ENCODE measurements around the gene BRD7.

The BRD7 gene

DNA sequence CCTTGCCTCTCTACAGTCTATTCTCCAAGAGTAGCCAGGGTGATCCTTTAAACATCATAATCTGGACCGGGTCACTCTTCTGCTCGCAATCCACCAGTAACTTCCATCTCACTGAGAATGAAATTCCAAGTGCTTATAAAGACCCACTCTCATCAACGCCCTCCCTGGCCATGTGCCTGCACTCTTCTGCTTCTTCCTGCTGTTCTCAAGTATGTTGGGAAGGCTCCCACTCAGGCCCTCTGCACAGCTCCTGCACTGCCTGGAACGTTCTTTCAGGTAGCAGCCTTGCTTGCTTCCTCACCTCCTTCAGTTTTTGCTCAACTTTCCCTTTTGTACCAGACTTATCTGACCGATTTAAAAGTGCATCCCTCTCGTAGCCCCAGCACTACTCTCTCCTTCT lies 44.4 kb downstream of the BRD7 start:
- no peak for DNase-seq (ENCODE audit: insufficient read length, low spot score)
- FAIRE-seq, result no peak

DNA sequence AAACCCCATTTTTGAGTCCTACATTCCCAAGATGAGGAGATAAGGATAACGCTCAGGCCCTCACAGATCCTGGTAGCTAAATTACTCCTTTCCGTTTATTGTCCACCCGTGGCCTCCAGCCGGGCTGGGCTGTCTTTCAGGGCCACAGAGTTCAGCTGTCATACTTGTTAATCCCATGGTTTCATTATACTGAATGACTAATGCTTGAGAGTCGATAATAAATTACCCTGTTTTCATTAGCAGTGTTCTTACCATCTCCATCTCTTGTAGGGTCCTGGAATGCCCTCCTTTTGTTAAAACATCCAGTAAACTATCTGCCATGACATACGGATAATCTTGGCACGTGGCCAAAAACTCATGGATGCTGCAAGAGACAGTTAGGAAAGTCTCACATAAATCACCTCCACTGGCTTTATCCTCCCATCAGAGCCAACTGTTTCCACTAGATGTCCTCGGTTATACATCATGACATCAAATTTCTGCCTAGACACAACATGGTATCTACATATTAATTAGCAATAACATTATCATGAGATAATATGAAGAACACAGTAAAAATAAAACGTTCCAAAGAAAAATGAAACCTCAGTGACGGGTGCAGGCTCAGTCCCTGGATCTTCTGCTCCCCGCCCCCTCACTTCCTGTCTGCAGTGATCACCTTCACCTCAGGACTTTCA lies 45.3 kb downstream of the BRD7 start:
- no peak for FAIRE-seq

GRCh38 chr16:50322333-50322732 lies 46.5 kb downstream of the BRD7 start:
- no peak for FAIRE-seq

More for the DNA sequence above, 45.3 kb downstream of the BRD7 start:
- no peak for DNase-seq (ENCODE audit: insufficient read length, low spot score)

DNA sequence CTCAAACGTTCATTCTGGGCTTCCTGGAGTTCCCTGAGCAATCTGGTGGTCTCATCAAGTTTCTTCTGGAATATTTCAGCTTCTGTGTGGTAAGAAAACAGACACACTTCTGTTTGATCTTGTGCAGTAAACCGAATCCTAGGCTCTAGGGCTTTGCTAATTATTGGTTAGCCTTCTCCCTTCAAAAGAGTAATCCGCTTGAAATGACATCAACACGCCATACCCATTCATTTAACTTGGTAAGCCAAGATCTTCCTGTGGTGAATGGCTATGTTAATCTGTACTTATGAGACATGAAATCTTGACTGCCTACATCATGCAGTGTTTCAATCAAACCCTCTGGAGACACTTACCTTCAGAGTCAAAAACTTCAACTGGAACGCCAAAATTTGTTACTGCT lies 48.5 kb downstream of the BRD7 start:
- DNase-seq (ENCODE audit: insufficient read length, low spot score), result no peak
- no peak for FAIRE-seq

More at GRCh38 chr16:50322333-50322732, 46.5 kb downstream of the BRD7 start:
- DNase-seq (ENCODE audit: insufficient read length, low spot score), result no peak

DNA sequence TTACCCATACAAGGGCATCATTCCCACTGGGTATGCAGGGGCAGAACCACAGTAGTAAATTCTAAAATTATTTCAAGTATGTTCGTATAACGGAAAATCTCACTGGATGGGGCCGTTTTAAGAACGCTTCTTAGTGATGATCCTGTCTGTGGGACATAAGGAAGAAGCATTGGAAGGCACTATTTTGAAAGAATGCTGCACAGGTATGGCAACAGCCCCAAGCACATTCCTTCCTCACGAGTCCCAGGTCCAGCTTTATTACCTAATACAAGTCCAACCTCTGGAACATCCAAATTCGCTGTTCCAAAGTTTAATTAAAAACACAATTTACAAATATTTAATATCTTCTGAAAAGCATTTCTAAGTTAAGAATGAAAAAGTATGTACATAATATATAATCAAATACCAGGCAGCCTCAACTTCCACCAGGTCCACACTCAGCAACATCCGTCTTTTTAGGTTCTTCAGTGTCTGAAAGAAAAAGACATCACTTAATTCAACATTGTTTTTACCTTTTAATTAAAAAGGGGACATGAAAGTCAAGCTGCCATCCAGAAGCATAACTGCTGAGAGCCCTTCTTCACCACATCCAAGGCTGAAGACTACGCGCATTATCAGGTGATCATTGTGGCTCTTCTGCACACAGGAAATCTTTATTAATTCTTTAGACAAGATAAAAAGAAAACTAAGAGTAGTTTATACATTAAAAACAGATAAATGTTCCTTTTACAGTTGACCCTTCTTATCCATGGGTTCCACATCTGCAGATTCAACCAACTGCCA lies 49.8 kb downstream of the BRD7 start:
- FAIRE-seq, result no peak

GRCh38 chr16:50316848-50317630 lies 51.7 kb downstream of the BRD7 start:
- DNase-seq (ENCODE audit: insufficient read length, low spot score) (no peak), FAIRE-seq (no peak)

More for the DNA sequence above, 49.8 kb downstream of the BRD7 start:
- DNase-seq (ENCODE audit: insufficient read length, low spot score), result no peak

GRCh38 chr16:50316102-50316847 lies 52.5 kb downstream of the BRD7 start:
- DNase-seq (ENCODE audit: insufficient read length, low spot score) (no peak), FAIRE-seq (no peak)

GRCh38 chr16:50315346-50315997 lies 53.3 kb downstream of the BRD7 start:
- FAIRE-seq, result no peak

GRCh38 chr16:50314665-50315064 lies 54.1 kb downstream of the BRD7 start:
- FAIRE-seq (no peak), DNase-seq (ENCODE audit: insufficient read length, low spot score) (no peak)

More at GRCh38 chr16:50315346-50315997, 53.3 kb downstream of the BRD7 start:
- DNase-seq (ENCODE audit: insufficient read length, low spot score), result no peak

- DNase-seq (ENCODE audit: insufficient read length, low spot score) (no peak), FAIRE-seq (no peak)
Observed at GRCh38 chr16:50313596-50314478, 55.0 kb downstream of the BRD7 start.

- DNase-seq (ENCODE audit: insufficient read length, low spot score) (no peak), FAIRE-seq (no peak)
Observed at GRCh38 chr16:50311891-50312501, 56.8 kb downstream of the BRD7 start.

GRCh38 chr16:50311134-50311528 lies 57.7 kb downstream of the BRD7 start:
- FAIRE-seq (no peak), DNase-seq (ENCODE audit: insufficient read length, low spot score) (no peak)

DNA sequence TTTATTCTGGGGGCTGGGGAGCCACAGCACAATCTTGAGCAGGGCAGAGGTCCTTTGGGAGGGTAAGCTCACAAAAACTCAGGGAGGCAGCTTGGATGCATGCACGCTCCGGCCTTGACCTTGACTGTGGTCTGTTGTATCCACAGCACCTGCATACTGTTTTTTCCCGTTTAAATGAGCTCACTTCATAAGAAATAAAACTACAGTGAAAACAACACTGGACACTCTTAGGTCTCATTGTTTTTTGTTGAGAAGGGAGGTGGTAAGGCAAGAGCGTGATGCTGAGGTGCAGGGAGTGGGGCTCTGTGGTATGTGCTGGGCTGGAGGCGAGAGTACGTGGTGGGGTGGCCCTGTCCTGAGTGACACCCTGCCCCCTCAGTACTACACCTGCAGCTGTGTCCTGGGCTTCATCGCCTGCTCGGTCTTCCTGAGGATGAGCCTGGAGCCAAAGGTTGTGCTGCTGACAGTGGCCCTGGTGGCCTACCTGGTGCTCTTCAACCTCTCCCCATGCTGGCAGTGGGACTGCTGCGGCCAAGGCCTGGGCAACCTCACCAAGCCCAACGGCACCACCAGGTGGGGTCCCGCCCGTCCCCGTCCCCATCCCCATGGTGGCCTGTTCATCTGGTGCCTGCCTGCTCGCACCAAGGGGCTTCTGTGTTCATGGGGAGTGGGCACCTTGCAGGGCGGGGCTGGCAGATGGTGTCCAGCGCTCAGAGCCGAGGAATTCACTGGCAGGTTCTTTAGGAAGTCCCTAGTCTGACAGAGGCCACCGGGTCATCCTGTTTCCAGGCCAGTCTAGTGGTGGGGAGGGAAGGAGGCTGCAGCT lies 58.3 kb downstream of the BRD7 start:
- FAIRE-seq (no peak), DNase-seq (ENCODE audit: insufficient read length, low spot score) (no peak)

DNA sequence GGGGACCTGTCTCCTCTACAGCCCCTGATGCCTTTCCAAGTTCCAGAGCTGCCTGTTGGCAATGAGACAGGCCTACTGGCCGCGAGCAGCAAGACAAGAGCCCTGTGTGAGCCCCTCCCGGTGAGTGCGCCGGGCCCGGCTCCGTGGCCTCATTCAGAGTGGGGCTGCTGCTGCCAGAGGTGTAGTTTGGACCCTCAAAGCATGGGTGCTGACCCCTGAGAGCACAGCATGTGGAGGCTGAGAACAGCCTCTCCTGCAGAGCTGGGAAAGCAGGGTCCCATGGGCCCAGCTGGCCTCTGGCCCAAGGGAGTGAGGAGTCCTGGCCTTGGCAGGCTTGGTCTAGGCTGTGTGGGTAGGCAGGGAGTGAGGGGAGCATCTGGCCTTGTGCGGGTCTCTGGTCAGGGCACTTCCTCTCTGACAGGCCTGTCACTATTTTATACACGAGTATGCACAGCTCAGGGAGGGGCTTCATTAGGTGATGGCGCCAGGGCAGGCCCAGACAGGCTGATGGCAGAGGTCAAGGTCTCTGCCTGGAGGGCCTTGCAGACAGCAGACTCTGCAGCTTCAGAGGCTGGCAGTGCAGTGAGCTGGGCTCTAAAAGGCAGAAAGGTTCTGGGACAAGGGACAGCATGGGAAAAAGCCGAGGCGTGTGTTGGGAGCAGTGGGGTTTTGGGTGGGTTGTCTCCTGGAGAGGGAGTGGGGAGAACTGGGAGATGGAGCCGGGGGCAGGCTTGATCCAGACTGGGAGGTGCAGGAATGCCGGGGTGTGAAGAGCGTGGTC lies 59.1 kb downstream of the BRD7 start:
- FAIRE-seq (no peak), DNase-seq (ENCODE audit: insufficient read length, low spot score) (no peak)

GRCh38 chr16:50309156-50309526 lies 59.6 kb downstream of the BRD7 start:
- DNase-seq (ENCODE audit: insufficient read length, low spot score) (no peak), FAIRE-seq (no peak)

GRCh38 chr16:50308237-50308965 lies 60.4 kb downstream of the BRD7 start:
- FAIRE-seq, result no peak
- DNase-seq (ENCODE audit: insufficient read length, low spot score), result no peak

- DNase-seq (ENCODE audit: insufficient read length, low spot score) (no peak), FAIRE-seq (no peak)
Observed at GRCh38 chr16:50306287-50306686, 62.5 kb downstream of the BRD7 start.
